Measurements from ENCODE around the gene BLVRA. TPM values are rescaled to one million over a fixed set of nuclear protein-coding genes. Genes with fewer than 3 reads are reported as not detected.

The BLVRA gene
- total and polyA plus RNA-seq, 10 of the 15 experiments (the other 5 are each of a cell fraction or from before 2014, with no cell fraction given), result 63.3 to 198 (median 102) TPM

DNA sequence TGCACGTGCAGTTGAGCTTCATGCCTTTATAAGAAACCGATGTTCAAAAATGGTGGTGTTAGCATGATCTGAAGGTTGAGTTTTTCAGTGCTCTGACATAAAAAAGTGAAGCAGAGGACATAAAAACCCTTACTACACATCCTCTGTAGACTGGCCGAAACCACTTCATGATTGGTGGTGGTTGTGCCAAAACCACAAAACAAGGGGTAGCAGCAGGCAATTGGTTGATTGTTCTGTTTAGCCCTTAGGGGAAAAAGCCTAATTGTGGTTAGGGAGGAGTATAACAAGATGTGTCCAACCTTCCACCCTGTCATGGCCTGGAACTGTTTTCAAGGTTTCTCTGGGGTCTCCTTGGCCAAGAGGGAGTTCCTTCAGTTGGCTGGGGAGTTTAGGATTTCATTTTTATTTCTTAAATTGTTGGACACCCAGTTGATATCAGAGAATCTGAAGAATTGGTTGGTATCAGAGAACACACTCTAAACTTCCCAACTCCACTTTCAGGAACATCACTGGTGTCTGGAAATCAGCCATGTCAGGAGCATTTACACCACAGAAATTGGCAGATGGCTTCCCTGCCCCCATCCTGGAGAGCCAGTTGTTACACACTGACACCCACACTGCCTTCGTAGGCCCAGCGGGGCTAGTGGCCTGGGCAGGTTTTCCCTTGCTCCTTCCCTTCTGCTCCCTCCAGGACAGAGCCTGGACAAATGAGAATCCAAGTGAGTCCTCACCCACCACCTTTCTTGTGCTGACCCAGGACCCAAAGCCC is 92.1 kb downstream of the BLVRA start:
- Histone ChIP-seq H3K4me3 (no peak overlapping the region), H3K9ac (ENCODE audit: control insufficient read depth, insufficient read depth, low read length) (no peak overlapping the region), H3K27me3 (replicated peaks in 1 of 2; ENCODE audit: control insufficient read depth in 2 of 2, insufficient read depth in 2 of 2, low read length in 1 of 2) (no peaks in the 10 kb centered on the region), H3K79me2 (ENCODE audit: control insufficient read depth, insufficient read depth, low read length) (no peaks in the 10 kb centered on the region), H4K20me1 (ENCODE audit: control insufficient read depth, insufficient read depth) (no peaks in the 10 kb centered on the region), H3K9me3 (replicated peaks; ENCODE audit: control insufficient read depth, insufficient read depth, low read length) (no peaks in the 10 kb centered on the region; the same call in 2 of the 3 replicates), H3K36me3 (ENCODE audit: control insufficient read depth in 2 of 2, insufficient read depth in 2 of 2, low read length in 1 of 2) (no peaks in the 10 kb centered on the region), H3K4me1 (ENCODE audit: control insufficient read depth, insufficient read depth, low read length) (peaks cover 10% of the 10 kb centered on the region; the same call in 1 of the 2 replicates), H2AFZ (ENCODE audit: control insufficient read depth, low read depth, low read length) (no peak overlapping the region), H3K4me2 (ENCODE audit: control insufficient read depth, insufficient read depth) (peak overlapping the region; percentile 13; the same call in 1 of the 2 replicates), H3K27ac (ENCODE audit: control insufficient read depth, insufficient read depth) (no peak overlapping the region)
- in situ Hi-C loops (cut with MboI) (no loop called here), intact Hi-C loops (cut with micrococcal nuclease; ENCODE audit: unreplicated experiment) (no loop called here)
- ChIA-PET RAD21 (ENCODE audit: unreplicated experiment) (no interaction called here), POLR2A (no interaction called here), CTCF (interaction anchor here (0.9 to 3.4 kb wide), 2 partner anchors 11 to 144 kb away, joined by 3 to 16 read pairs; no protein-coding TSS in a partner anchor), SMC1A (ENCODE audit: uncharacterized antibody, unreplicated experiment) (no interaction called here)
- peak; percentile 96 for ATAC-seq
- peak; percentile 45 for DNase-seq (ENCODE audit: low read depth, low spot score)
- peak; percentile 88 for FAIRE-seq
- no TSS peak for BruUV-seq (replicated peaks)
- 76% methylated on average over 5 of the region's 5 CpGs for WGBS (ENCODE audit: insufficient coverage, insufficient replicate concordance, low lambda C conversion rate, missing lambda C conversion rate)
- TF ChIP-seq PAX8 (IDR thresholded peaks at IDR 0.05), result no peak
- TF ChIP-seq IKZF1 (conservative IDR thresholded peaks at IDR 0.05), result 0 out of 2 replicates have a peak, but pooled peaks have one; percentile 24
- peak in 1 of 2 experiments; percentile 39; a peak in 2 of 4 replicates for TF ChIP-seq BHLHE40 (IDR thresholded peaks at IDR 0.05; ENCODE audit: borderline replicate concordance in 1 of 2, low read depth in 2 of 2, low read length in 1 of 2)
- peak; percentile 91 for TF ChIP-seq RUNX3 (IDR thresholded peaks at IDR 0.05; ENCODE audit: low read length)
- no peak for TF ChIP-seq ASH2L (IDR thresholded peaks at IDR 0.05; ENCODE audit: borderline replicate concordance, low read depth)
- TF ChIP-seq MEF2A (IDR thresholded peaks at IDR 0.05; ENCODE audit: insufficient read depth, low read depth, low read length), result no peak
- TF ChIP-seq, protein P1, sequence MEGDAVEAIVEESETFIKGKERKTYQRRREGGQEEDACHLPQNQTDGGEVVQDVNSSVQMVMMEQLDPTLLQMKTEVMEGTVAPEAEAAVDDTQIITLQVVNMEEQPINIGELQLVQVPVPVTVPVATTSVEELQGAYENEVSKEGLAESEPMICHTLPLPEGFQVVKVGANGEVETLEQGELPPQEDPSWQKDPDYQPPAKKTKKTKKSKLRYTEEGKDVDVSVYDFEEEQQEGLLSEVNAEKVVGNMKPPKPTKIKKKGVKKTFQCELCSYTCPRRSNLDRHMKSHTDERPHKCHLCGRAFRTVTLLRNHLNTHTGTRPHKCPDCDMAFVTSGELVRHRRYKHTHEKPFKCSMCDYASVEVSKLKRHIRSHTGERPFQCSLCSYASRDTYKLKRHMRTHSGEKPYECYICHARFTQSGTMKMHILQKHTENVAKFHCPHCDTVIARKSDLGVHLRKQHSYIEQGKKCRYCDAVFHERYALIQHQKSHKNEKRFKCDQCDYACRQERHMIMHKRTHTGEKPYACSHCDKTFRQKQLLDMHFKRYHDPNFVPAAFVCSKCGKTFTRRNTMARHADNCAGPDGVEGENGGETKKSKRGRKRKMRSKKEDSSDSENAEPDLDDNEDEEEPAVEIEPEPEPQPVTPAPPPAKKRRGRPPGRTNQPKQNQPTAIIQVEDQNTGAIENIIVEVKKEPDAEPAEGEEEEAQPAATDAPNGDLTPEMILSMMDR (IDR thresholded peaks at IDR 0.05 in 2 of 3, conservative IDR thresholded peaks at IDR 0.05 in 1 of 3; ENCODE audit: control insufficient read depth in 2 of 3, extremely low read depth in 1 of 3, insufficient read depth in 1 of 3, low read depth in 3 of 3, low read length in 3 of 3), result no peak
- no peak for TF ChIP-seq KLF5 (IDR thresholded peaks at IDR 0.05; ENCODE audit: partially characterized antibody)
- TF ChIP-seq NFYA (IDR thresholded peaks at IDR 0.05; ENCODE audit: borderline replicate concordance, low read depth, low read length), result no peak
- no peak for TF ChIP-seq GATAD2B (conservative IDR thresholded peaks at IDR 0.05; ENCODE audit: low read depth)
- no peak for TF ChIP-seq KDM1A (IDR thresholded peaks at IDR 0.05; ENCODE audit: borderline replicate concordance)
- no peak for TF ChIP-seq BCL11A (IDR thresholded peaks at IDR 0.05; ENCODE audit: low read depth, low read length)
- TF ChIP-seq IRF4 (IDR thresholded peaks at IDR 0.05; ENCODE audit: low read depth, low read length), result no peak
- peak; percentile 61; the same call in 1 of the 2 replicates for TF ChIP-seq MTA2 (IDR thresholded peaks at IDR 0.05; ENCODE audit: low read depth)
- no peak for TF ChIP-seq ATF7 (IDR thresholded peaks at IDR 0.05; ENCODE audit: low read depth)
- no peak for TF ChIP-seq CHD2 (IDR thresholded peaks at IDR 0.05; ENCODE audit: borderline replicate concordance, low read depth, low read length)
- TF ChIP-seq, protein P2, sequence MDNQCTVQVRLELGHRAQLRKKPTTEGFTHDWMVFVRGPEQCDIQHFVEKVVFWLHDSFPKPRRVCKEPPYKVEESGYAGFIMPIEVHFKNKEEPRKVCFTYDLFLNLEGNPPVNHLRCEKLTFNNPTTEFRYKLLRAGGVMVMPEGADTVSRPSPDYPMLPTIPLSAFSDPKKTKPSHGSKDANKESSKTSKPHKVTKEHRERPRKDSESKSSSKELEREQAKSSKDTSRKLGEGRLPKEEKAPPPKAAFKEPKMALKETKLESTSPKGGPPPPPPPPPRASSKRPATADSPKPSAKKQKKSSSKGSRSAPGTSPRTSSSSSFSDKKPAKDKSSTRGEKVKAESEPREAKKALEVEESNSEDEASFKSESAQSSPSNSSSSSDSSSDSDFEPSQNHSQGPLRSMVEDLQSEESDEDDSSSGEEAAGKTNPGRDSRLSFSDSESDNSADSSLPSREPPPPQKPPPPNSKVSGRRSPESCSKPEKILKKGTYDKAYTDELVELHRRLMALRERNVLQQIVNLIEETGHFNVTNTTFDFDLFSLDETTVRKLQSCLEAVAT (IDR thresholded peaks at IDR 0.05), result 0 out of 2 replicates have a peak, but pooled peaks have one; percentile 33
- TF ChIP-seq IKZF2 (IDR thresholded peaks at IDR 0.05), result peak; percentile 16 to 22; a peak in 1 of 4 replicates
- TF ChIP-seq, protein P3, sequence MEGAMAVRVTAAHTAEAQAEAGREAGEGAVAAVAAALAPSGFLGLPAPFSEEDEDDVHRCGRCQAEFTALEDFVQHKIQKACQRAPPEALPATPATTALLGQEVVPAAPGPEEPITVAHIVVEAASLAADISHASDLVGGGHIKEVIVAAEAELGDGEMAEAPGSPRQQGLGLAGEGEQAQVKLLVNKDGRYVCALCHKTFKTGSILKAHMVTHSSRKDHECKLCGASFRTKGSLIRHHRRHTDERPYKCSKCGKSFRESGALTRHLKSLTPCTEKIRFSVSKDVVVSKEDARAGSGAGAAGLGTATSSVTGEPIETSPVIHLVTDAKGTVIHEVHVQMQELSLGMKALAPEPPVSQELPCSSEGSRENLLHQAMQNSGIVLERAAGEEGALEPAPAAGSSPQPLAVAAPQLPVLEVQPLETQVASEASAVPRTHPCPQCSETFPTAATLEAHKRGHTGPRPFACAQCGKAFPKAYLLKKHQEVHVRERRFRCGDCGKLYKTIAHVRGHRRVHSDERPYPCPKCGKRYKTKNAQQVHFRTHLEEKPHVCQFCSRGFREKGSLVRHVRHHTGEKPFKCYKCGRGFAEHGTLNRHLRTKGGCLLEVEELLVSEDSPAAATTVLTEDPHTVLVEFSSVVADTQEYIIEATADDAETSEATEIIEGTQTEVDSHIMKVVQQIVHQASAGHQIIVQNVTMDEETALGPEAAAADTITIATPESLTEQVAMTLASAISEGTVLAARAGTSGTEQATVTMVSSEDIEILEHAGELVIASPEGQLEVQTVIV (IDR thresholded peaks at IDR 0.05; ENCODE audit: borderline replicate concordance, partially characterized antibody), result no peak

Data from GM12878 (cell line).